ENCODE results near the gene MTLN.
A peak's percentile ranks its signal among the peaks of the same experiment; 100 is the strongest.
"Not testable (repeated sequence)": the region's sequence is repeated elsewhere in the genome, so short reads cannot be mapped to it uniquely, and the experiment has no call there.

Gene MTLN

DNA sequence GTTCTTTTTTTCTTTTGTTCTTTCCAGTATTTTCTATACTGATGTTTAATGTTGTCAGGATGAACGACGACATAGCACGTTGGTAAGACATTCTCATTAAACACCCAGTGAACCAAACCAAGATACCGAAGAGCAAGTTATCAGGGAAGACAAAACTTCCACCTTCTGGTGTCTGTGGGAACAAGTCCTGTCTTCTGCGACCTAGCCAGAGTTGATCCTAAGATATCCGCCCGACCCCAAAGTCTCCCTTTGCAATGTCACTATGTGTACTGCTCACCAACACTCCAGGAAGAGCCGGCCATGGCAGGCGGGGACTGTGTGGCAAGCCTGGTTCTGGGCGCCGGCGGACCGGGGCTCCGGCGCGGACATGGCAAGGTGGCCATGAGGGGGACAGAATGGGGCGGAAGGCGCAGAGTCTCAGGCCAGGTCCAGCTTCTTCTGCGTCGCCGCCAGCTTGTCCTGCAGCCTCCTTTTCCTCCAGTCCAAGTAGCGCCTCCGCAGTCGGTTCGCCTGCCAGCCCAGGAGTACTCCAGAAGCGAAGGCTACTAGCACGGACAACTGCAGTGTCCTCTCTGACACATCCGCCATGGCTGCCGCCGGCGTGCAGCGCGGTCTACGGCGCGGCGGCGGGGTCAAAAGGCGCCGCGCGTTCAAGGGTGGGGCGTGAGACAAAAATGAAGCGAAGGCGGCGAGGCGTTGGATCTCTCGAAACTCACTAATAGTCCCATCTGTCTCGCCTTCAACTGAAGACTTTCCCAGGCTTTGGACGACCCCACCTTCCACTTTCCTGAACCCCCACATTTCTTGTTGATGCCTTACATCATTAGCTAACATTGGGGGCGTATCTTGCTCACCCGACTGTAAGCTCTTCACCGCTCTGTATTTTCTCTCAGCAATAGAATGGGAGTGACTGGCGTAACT, at the start of gene MTLN:
MTLN (minus strand) TSS at position 610 of the 921 bp plus-strand sequence; CDS start at position 588, 22 bp downstream.
- peak; percentile 68 for DNase-seq (ENCODE audit: low spot score)

DNA sequence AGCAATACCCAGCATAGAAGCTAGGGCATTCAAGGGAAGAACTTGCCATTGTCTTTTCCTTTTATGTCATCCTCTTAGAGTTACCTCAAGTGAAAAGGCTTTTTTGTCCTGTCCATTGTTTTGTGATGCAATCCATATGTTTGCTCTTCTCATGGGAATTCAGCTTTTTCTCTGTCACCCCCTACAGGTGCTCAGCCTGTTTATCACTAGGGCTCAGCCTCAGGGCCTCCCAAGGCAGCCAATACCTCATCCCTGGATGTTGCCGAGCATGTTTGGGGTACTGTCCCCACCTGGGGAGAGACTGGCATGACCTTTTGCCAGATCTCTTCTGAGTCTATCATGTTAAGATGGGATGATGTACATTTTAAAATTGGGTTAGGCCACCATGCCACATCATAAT, 49.6 kb upstream of the MTLN start:
- not testable (repeated sequence) for DNase-seq (ENCODE audit: low spot score)

- not testable (repeated sequence) for DNase-seq (ENCODE audit: low spot score)
Measured at GRCh38 chr2:110248081-110248795, 35.9 kb upstream of the MTLN start.

DNA sequence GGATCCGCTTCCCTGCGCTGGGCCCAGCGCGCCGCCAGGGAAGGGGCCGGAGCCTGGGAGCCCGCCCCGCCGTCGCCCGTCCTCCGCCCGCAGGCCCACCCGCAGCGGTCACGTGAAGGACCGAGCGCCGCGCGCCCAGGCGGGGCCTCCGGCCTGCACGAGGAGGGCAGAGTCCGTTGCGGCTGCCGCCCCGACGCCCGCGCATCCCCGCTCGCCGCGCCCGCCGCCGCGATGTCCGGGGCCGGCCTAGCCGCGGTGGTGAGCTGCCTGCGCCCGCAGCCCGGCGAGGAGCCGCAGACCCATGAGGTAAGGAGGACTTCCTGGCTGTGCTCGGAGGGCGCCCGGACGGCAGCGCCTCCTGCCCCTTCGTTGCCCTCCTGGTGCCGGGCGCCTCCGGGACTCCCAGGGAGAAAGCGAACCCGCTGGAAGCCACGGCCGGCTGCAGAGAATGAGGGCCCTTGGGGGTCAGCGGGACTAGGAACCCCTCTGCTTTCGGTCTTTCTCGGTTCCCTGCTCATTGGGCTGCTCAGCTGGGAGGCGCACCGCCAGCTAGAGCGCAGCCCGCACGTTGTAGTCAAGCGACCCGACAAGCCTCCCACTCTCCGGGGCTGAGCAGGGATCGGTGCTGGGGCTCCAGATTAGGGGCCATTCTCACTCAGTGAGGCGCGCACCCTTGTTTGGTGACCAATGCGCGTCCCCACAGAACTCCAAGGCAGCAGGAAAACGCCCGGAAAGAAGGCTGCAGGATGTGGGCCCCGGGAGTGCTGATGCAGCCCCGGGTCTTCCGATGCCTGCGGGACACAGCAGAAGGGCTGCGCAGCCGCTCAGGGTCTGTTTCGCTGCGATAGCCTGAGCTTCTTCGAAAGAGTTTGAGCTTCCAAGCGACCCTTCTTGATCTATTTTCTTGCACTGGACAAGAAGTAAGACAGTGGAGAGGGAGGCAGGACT, 33.4 kb upstream of the MTLN start:
- DNase-seq (ENCODE audit: low spot score) = not testable (repeated sequence)

- DNase-seq (ENCODE audit: low spot score) = not testable (repeated sequence)
Measured at GRCh38 chr2:110243283-110243682, 30.9 kb upstream of the MTLN start.

- DNase-seq (ENCODE audit: low spot score) = not testable (repeated sequence)
Measured at GRCh38 chr2:110234514-110234913, 22.2 kb upstream of the MTLN start.

GRCh38 chr2:110229886-110230285, 17.5 kb upstream of the MTLN start:
- DNase-seq (ENCODE audit: low spot score) = not testable (repeated sequence)

DNA sequence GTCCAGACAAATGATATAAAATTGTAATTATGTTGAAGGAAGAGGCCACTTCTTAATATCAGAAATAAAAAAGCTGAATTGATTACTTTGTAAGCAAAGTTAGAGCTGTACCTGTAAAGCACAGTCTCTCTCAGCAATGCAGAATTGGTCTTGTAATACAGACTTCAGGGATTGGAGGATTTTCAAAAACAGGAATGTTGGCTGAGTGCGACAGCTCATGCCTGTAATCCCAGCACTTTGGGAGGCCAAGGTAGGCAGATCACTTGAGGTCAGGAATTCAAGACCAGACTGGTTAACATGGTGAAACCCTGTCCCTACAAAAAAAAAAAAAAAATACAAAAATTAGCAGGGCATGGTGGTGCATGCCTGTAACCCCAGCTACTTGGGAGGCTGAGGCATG, 10.3 kb upstream of the MTLN start:
- DNase-seq (ENCODE audit: low spot score) = not testable (repeated sequence)

- no peak for DNase-seq (ENCODE audit: low spot score)
Measured at GRCh38 chr2:110221938-110222337, 9.6 kb upstream of the MTLN start.

- no peak for DNase-seq (ENCODE audit: low spot score)
Measured at GRCh38 chr2:110220190-110220564, 7.8 kb upstream of the MTLN start.

DNA sequence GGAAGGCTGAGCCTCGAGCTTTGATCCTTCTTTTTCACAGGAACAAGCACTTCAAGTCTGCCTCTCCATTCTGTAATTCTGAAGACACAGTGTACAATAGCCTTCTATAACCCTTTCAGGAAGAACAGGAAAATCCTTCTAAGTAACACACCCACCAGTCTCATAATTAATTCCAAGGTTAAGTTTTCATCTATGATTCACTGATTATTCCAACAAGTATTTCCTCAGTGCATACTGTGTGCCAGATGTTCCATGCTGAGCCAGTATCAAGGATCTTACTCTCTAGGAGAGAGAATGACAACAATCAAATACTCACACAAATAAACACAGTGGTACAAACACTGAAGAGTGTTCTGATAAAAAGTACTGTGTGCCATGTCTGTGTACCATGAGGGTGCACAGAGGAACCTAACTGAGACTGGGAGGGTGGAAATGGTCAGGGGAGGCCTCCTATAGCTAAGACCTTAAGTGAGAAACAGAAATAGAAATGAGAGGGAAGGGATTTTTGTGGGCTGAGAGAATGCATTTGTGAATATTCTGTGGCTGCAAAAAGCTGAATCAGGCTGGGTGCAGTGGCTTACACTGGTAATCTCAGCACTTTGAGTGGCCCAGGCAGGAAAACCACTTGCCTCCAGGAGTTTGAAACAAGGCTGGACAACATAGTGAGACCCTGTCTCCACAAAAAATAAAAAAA, 7.3 kb upstream of the MTLN start:
- DNase-seq (ENCODE audit: low spot score) = no peak

GRCh38 chr2:110218889-110219288, 6.5 kb upstream of the MTLN start:
- DNase-seq (ENCODE audit: low spot score) = not testable (repeated sequence)

- DNase-seq (ENCODE audit: low spot score) = no peak
Measured at GRCh38 chr2:110216803-110217202, 4.5 kb upstream of the MTLN start.

DNA sequence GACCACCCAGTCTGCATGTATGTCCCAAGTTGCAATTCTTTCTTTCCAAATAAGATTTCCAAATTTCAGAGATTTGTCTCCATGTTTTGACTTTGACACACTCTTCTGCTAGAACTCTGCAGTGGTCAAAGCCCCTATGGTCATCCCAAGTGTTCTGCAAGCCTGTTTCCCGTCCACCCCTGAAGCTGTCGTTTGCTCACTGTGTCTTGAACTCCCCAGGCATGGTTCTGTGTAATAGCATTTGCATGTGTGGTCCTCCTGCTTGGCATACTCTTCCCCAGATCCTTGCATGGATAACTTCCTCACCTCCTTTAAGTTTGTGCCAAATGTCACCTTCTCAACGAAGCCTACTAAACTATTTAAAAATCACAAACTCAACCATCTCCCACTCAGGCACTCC, 3.9 kb upstream of the MTLN start:
- no peak for DNase-seq (ENCODE audit: low spot score)

GRCh38 chr2:110215566-110216158, 3.3 kb upstream of the MTLN start:
- DNase-seq (ENCODE audit: low spot score) = no peak

DNA sequence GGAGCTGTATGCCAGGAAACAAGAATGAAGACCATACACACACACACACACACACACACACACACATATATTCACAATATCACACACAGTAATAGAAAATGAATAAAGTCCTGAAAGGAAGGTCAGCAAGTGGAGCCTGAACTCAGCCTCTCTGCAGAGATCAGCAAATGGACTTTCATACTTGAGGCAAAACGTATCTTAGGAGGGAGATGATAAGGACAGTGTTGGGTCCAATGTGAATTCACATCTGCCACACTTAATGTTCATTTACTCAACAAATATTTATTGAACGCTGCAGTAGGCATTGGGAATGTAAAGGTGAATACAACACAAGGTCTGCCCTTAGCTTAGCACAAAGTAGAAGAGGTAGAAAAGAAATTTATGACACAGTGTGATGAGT, 2.7 kb upstream of the MTLN start:
- no peak for DNase-seq (ENCODE audit: low spot score)

- DNase-seq (ENCODE audit: low spot score) = not testable (repeated sequence)
Measured at GRCh38 chr2:110213522-110213921, 1.2 kb upstream of the MTLN start.

DNA sequence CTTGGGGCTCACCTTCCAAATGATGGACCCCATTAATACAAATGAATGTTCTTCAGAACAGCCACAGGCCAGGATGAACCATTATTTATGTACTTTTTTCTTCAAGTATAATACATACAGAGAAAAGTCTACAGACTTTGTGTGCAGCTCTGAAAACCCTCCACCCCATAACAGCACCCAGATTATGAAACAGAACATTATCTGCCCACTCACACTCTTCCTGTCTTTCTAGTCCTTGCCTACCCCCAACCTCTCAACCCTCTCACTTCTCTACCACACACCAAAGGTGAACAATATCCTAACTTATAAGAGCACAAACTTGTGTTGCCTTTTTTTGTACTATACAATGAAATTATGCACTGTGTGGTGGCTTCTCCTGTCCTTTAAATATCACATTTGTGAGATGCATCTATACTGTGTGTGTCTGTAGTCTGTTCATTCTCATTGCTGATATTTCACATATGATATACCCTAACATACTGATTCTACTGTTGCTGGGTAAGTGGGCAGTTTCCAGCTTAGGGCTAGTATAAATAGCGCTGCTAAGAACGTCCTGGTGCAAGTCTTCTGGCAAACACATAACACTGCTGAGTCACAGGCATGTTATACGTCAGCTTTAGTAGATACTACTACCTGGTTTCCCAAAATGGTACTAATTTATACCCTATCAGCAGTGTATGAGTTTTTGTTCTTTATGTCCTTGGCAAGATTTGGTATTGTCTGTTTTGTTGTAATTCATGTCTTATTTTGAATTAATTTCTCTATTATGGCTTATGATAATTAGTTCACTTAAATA, 6.5 kb downstream of the MTLN start:
- no peak for DNase-seq (ENCODE audit: low spot score)

DNA sequence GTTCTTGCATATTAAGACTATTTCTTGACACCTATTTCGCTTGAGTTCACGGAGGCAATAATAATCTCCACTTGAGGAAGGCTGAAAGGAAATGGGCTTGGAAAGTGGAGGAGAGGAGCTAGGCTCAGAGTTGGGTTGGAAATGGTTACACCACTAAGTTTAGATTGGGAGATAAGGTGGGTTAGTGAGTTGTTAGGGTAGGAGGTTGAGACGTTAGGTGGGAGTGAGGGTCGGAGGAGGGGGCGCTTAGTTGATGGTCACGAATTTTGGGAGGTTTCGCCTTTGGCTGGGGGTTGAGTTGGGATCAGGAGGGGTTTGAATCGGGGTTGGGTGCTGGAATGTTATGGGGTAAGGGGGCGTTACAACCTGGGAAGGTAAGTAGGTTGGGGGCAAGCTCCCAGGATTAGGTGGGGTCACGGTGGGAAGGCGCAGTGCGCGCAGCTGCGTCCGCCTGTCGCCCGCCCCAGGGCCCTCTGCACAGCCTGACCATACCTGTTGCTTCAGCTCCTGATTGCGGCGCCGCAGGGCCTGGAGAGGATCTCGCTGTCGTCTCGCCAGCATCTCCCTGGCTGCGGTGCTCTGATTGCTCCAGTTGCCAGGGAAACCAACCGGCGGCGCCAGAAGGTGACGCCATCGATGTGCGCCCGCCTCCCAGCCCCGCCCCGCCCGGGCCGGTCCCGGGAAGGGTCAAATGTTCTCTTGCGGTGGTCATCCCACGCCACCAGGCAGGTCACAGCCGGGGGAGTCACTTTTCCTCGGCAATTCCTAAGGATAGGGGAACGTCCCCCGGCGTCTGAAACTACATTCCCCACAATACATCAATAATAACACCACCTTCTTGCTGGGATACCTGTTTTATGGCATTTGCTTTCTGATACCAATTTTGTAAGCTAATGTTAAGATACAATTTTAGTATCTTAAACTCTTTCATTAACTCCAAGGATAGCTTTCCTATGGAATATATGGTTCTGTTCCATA, 7.7 kb downstream of the MTLN start, which contains the start of gene NPHP1:
NPHP1 (minus strand) TSS at position 606 of the 978 bp plus-strand sequence; CDS start at position 561, 45 bp downstream.
- DNase-seq (ENCODE audit: low spot score) = peak; percentile 76
